Adrenal gland (tissue), 5 donors: ENCODE measurements around the gene TNS4.

Experiments
- CTCF ChIP-seq, 6 experiments: fragments of 450-650 bp in 4 of 6; fragments of 200-600 bp in 2 of 6; sonication (generic) in 1 of 6; IDR thresholded peaks; 1 replicate in 5 of 6; 2 replicates in 1 of 6; pipeline versions ENCODE4 v1.5.1 to v1.8.0; 2016 to 2021; ENCODE audit warnings: antibody characterized with exemption in 6 of 6, mild to moderate bottlenecking in 2 of 6, moderate library complexity in 1 of 6
- POLR2A ChIP-seq, 2 donors: fragments of 450-650 bp; IDR thresholded peaks; one replicate each; pipeline ENCODE4 v1.6.1; 2017; ENCODE audit warnings: antibody characterized with exemption in 2 of 2, mild to moderate bottlenecking in 2 of 2, moderate library complexity in 1 of 2
- donor health status: DM: no; HTN: no; CAD: no.

- TF ChIP-seq CTCF (IDR thresholded peaks at IDR 0.05), result no peak
- no peak for TF ChIP-seq POLR2A (IDR thresholded peaks at IDR 0.05)
Measured at GRCh38 chr17:40502716-40503115, 1.3 kb upstream of the TNS4 start.
